CD4-positive, alpha-beta T cell treated with Interferon gamma for 1 hour (primary cell): ENCODE measurements around the gene IFIT1.
"Not testable (repeated sequence)": the region's sequence is repeated elsewhere in the genome, so short reads cannot be mapped to it uniquely, and the experiment has no call there.

ENCODE experiments used
- DNase-seq: peaks from one replicate; pipeline ENCODE4 v3.0.0-alpha.2; 2020

The IFIT1 gene, protein sequence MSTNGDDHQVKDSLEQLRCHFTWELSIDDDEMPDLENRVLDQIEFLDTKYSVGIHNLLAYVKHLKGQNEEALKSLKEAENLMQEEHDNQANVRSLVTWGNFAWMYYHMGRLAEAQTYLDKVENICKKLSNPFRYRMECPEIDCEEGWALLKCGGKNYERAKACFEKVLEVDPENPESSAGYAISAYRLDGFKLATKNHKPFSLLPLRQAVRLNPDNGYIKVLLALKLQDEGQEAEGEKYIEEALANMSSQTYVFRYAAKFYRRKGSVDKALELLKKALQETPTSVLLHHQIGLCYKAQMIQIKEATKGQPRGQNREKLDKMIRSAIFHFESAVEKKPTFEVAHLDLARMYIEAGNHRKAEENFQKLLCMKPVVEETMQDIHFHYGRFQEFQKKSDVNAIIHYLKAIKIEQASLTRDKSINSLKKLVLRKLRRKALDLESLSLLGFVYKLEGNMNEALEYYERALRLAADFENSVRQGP

GRCh38 chr10:89391907-89392756 is at the start of gene IFIT1:
IFIT1 (plus strand) TSS chr10:89392623; CDS start chr10:89392713, 90 bp downstream.
- no peak for DNase-seq

- no peak for DNase-seq
These were observed 49.2 kb upstream of the IFIT1 start for GRCh38 chr10:89343089-89343767.

DNA sequence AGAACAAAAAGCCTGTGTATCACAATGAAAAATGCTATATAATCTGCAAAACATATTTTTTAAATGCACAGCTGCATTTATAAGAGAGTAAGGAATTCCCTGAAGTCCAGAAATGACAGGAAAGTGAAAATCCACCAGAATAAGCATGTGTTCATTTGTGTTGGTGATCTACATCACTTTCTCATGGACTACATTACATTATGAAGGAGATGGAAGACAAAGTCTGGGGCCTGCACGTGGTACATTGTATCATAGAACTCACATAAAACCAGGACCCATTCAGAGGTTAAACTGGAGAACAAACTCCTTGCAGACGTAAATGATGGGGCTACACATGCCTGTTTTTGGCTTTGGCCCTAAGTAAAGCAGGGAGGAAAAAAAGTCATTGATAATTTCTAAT is 48.3 kb upstream of the IFIT1 start:
- DNase-seq = no peak

- DNase-seq = no peak
These were observed 46.9 kb upstream of the IFIT1 start for GRCh38 chr10:89345367-89346000.

GRCh38 chr10:89346405-89347254 is 45.8 kb upstream of the IFIT1 start:
- DNase-seq = no peak

DNA sequence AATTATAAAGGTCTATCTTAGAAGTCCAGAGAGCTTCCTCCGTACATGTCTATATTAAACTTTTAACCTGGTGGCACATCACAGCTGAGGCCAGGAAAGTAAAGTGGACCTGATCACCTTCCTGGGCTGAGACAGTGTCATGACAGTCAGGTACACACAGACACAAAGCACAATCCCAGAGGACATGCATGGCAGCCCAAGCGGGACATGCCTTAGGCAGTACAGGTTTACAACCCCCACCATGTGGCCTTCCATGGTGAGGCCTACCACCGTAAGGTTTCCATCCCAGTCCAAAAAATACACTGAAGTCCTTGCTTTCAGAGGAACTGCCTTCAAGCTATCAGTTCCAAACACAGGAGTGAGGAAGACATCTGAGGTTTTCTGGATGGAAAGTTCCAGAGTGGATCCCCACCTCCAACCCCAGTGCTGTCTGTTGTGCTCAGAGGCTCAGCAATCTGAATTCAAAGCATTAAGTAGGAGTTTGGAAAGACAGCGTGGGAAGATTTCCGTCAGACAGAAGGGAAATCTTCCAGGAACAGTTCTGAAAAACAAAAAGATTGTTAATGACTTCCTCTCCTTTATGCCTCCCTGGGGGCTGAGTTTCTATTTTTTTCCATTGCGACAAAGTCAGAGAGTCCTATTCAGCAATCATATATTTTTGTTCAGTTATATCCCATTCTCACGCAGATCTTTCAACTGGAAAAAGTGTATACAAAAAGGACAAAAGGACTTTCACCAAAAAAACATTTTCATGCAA is 44.5 kb upstream of the IFIT1 start:
- DNase-seq = no peak

- DNase-seq = no peak
These were observed 43.9 kb upstream of the IFIT1 start for GRCh38 chr10:89348481-89348880.

GRCh38 chr10:89348975-89349374 is 43.4 kb upstream of the IFIT1 start:
- DNase-seq = no peak

DNA sequence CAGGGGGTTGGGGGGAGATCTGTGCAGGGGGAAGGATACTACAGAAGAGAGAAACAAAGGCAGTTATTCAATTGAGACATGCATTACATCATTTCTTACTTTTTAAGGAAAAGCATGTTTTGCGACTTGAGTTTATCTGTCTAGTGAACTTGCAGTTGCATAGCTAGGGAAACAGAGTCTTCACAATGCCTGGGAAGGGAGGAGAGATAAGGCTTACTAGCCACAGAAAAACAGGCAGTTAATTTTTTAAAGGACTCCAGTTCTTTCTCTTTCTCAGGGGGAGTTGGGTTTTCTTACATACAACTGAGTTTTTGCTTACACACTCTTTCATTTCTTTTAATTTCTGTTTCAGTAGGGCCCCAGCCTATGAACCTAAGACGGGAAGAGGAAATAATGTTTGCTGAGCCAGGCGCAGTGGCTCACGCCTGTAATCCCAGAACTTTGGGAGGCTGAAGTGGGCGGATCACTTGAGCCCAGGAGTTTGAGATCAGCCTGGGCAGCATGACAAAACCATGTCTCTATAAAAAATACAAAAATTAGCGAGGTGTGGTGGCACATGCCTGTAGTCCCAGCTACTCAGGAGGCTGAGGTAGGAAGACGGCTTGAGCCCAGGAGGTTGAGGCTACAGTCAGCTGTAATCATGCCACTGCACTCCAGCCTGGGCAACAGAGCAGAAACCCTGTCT is 41.6 kb upstream of the IFIT1 start:
- DNase-seq = not testable (repeated sequence)

DNA sequence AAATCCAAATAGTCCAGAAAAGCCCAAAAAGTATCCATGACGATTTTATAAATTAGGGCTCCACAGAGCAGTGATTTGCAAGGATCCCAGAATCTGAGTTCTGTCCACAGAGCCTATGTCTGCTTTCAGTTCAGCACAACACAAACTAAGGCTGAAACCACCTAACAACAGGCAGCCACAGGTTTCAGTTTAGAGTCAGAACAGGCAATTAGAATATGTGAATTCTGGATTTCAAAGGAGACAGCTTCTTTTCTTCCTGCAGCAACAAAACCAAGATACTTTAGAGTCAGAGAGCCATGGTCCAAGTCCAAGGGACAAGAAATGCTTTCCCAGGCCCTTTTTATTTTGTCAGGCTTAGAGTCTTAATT is 41.0 kb upstream of the IFIT1 start:
- DNase-seq = no peak

GRCh38 chr10:89351780-89352597 is 40.4 kb upstream of the IFIT1 start:
- DNase-seq = no peak

DNA sequence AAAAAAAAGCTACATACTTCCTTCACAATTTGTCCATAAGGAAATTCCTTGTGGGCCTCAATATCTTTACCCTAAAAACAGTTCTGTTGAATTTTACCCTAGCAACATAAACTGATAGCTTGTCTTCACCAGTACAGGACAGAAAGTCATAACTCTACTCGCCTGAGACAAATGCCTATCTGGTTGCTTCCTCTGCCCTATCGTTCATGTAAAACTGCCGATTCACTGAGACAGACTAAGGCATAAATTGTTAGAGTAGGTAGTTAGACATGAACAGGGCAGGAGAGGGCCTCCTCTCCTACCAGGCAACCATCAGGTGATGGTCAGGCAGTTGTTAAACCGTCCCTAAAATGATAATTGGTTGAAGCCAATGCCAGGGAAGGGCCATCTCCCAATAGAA is 39.6 kb upstream of the IFIT1 start:
- no peak for DNase-seq

DNA sequence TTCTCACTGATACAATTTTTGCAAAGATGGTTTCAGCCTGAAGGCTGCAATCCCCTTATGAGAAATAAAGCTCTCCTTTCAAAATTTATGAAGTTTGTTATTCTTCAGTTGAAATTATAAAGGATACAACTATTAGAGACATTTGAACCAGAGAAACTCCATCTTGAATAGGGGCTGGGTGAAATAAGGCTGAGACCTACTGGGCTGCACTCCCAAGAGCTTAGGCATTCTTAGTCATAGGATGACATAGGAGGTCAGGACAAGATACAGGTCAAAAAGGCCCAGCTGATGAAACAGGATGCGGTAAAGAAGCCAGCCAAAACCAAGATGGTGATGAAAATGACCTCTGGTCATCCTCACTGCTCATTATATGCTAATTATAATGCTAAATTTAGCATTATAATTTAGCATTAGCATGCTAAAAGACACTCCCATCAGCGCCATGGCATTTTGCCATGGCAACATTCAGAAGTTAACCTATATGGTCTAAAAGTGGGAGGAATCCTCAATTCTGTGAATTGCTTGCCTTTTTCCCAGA is 37.0 kb upstream of the IFIT1 start:
- DNase-seq = no peak

GRCh38 chr10:89357096-89357495 is 35.3 kb upstream of the IFIT1 start:
- no peak for DNase-seq

GRCh38 chr10:89357975-89358374 is 34.4 kb upstream of the IFIT1 start:
- DNase-seq = no peak

DNA sequence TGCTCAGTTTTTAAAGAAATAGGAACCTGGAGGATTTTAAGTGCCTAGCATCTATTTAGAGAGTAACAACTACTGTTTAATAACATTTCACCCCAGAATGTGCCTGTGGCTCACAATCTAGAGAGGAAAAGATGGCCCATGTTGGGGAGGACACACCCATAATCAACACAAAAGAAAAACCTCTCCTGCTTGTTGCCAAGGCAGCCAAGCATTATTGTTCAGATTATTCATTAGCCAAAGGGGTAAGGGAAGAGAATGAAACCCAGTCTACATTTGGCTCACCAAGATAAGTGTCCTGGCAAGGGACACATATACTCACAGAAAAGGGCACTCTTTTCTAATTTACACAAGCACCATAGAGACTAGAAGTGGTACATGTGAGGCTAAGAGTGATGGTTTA is 32.3 kb upstream of the IFIT1 start:
- no peak for DNase-seq

DNA sequence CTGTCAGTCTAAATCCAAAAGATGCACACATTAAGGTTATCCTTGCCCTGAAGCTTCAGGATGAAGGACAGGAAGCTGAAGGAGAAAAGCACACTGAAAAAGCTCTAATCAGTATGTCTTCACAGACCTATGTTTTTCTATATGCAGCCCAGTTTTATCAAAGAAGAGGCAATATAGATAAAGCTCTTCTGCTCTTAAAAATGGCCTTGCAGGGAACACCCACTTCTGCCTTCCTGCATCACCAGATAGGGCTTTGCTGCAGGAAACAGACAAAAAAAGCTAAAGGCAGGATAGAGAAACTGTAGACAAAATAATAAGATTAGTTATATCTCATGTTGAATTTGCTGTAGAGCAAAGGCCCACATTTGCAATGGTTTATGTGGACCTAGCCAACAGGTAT is 29.5 kb upstream of the IFIT1 start:
- no peak for DNase-seq

- no peak for DNase-seq
These were observed 28.5 kb upstream of the IFIT1 start for GRCh38 chr10:89363729-89364442.

GRCh38 chr10:89364531-89364930 is 27.9 kb upstream of the IFIT1 start:
- DNase-seq = no peak
